Measurements from ENCODE around the gene SLC15A3. TPM values are rescaled to one million over a fixed set of nuclear protein-coding genes. Genes with fewer than 3 reads are reported as not detected.
"Not testable (repeated sequence)": the region's sequence is repeated elsewhere in the genome, so short reads cannot be mapped to it uniquely, and the experiment has no call there.

SLC15A3 gene
- total and polyA plus RNA-seq, 2 experiments from 2014 or later = 2.1 TPM; not detected in 1

GRCh38 chr11:60974726-60975125 lies 22.8 kb upstream of the SLC15A3 start:
- TF ChIP-seq CTCF (IDR thresholded peaks at IDR 0.05; ENCODE audit: low read depth, low read length) = no peak
- H3K27me3 ChIP-seq = no peaks in the 10 kb centered on the region
- H3K4me1 ChIP-seq (ENCODE audit: low read depth) = no peaks in the 10 kb centered on the region
- no peak overlapping the region for H3K4me3 ChIP-seq
- H3K27ac ChIP-seq = no peak overlapping the region
- no peaks in the 10 kb centered on the region for H3K36me3 ChIP-seq
- no peak for DNase-seq (ENCODE audit: low read depth in 1 of 2, low spot score in 1 of 2)
- H3K9me3 ChIP-seq (ENCODE audit: low read depth) = no peaks in the 10 kb centered on the region

GRCh38 chr11:60974316-60974715 lies 22.3 kb upstream of the SLC15A3 start:
- not testable (repeated sequence) for H3K27ac ChIP-seq; H3K9me3 ChIP-seq (ENCODE audit: low read depth); DNase-seq (ENCODE audit: low read depth in 1 of 2, low spot score in 1 of 2)

GRCh38 chr11:60973699-60974098 lies 21.7 kb upstream of the SLC15A3 start:
- no peaks in the 10 kb centered on the region for H3K4me1 ChIP-seq (ENCODE audit: low read depth)

More at GRCh38 chr11:60974316-60974715, 22.3 kb upstream of the SLC15A3 start:
- H3K4me1 ChIP-seq (ENCODE audit: low read depth); H3K27me3 ChIP-seq; H3K36me3 ChIP-seq; H3K4me3 ChIP-seq: not testable (repeated sequence)

GRCh38 chr11:60972182-60973030 lies 20.4 kb upstream of the SLC15A3 start:
- Histone ChIP-seq H3K27me3 (no peaks in the 10 kb centered on the region), H3K4me1 (ENCODE audit: low read depth) (no peaks in the 10 kb centered on the region), H3K4me3 (no peak overlapping the region), H3K36me3 (no peaks in the 10 kb centered on the region), H3K9me3 (ENCODE audit: low read depth) (no peaks in the 10 kb centered on the region), H3K27ac (no peak overlapping the region)
- TF ChIP-seq CTCF (IDR thresholded peaks at IDR 0.05; ENCODE audit: low read depth, low read length) = no peak
- DNase-seq (ENCODE audit: low read depth in 1 of 2, low spot score in 1 of 2) = no peak

More at GRCh38 chr11:60973699-60974098, 21.7 kb upstream of the SLC15A3 start:
- Histone ChIP-seq H3K27ac (no peak overlapping the region), H3K4me3 (no peak overlapping the region), H3K36me3 (no peaks in the 10 kb centered on the region), H3K27me3 (no peaks in the 10 kb centered on the region), H3K9me3 (ENCODE audit: low read depth) (no peaks in the 10 kb centered on the region)
- TF ChIP-seq CTCF (IDR thresholded peaks at IDR 0.05; ENCODE audit: low read depth, low read length) = no peak
- DNase-seq (ENCODE audit: low read depth in 1 of 2, low spot score in 1 of 2) = no peak

- no peak for DNase-seq (ENCODE audit: low read depth in 1 of 2, low spot score in 1 of 2)
- no peaks in the 10 kb centered on the region for H3K27me3 ChIP-seq
- TF ChIP-seq CTCF (IDR thresholded peaks at IDR 0.05; ENCODE audit: low read depth, low read length) = no peak
- no peaks in the 10 kb centered on the region for H3K9me3 ChIP-seq (ENCODE audit: low read depth)
- no peak within 1 kb of the TSS for H3K4me3 ChIP-seq
- no peaks in the 10 kb centered on the region for H3K4me1 ChIP-seq (ENCODE audit: low read depth)
- H3K36me3 ChIP-seq = no peaks in the 10 kb centered on the region
- H3K27ac ChIP-seq = no peak within 1 kb of the TSS
Measured at GRCh38 chr11:60971520-60971919, 19.5 kb upstream of the SLC15A3 start, which contains the start of gene CD6. CD6 (plus strand) TSS chr11:60971680; CDS start chr11:60971866, 186 bp downstream.

- no peak for TF ChIP-seq CTCF (IDR thresholded peaks at IDR 0.05; ENCODE audit: low read depth, low read length)
- Histone ChIP-seq H3K27me3 (no peaks in the 10 kb centered on the region), H3K36me3 (no peaks in the 10 kb centered on the region), H3K9me3 (ENCODE audit: low read depth) (no peaks in the 10 kb centered on the region), H3K4me3 (no peak overlapping the region), H3K27ac (no peak overlapping the region), H3K4me1 (ENCODE audit: low read depth) (no peaks in the 10 kb centered on the region)
- DNase-seq (ENCODE audit: low read depth in 1 of 2, low spot score in 1 of 2) = no peak
Measured at GRCh38 chr11:60970890-60971289, 18.9 kb upstream of the SLC15A3 start.
